Thoracic aorta (tissue), 2 donors: ENCODE measurements around the gene HSPA12B. TPM values are rescaled to one million over a fixed set of nuclear protein-coding genes. Genes with fewer than 3 reads are reported as not detected.

Source experiments
- ATAC-seq: fragments of 150-250 bp; one replicate; pipeline ENCODE4 v1.8.0; 2017; ENCODE audit warnings: low read depth; ENCODE audit not compliant: insufficient number of reproducible peaks, low FRiP score
- DNase-seq: peaks from one replicate; pipeline ENCODE4 v3.0.0-alpha.2; 2020; ENCODE audit warnings: low spot score
- H3K27ac ChIP-seq, 2 donors: fragments of 200-600 bp; sonication (generic); 1 replicate in 1 of 2; 2 replicates in 1 of 2; pipeline ENCODE4 v1.5.1; 2016; ENCODE audit warnings: mild to moderate bottlenecking in 2 of 2, moderate library complexity in 2 of 2
- H3K27me3 ChIP-seq: fragments of 200-600 bp; sonication (generic); replicated peaks from 2 replicates; pipeline ENCODE4 v1.6.0; 2016; ENCODE audit warnings: mild to moderate bottlenecking; ENCODE audit not compliant: insufficient read depth
- H3K36me3 ChIP-seq: fragments of 200-600 bp; sonication (generic); one replicate; pipeline ENCODE4 v1.5.1; 2016
- H3K4me1 ChIP-seq, 2 donors: fragments of 200-600 bp; sonication (generic); 1 replicate in 1 of 2; 2 replicates in 1 of 2; pipeline versions ENCODE4 v1.5.1 to v1.6.0; 2016; ENCODE audit warnings: low read depth in 2 of 2, mild to moderate bottlenecking in 1 of 2; ENCODE audit not compliant: control insufficient read depth in 1 of 2
- H3K4me3 ChIP-seq: fragments of 200-600 bp; sonication (generic); 2 replicates; pipeline ENCODE4 v1.5.1; 2016; ENCODE audit warnings: mild to moderate bottlenecking
- H3K9me3 ChIP-seq: fragments of 200-600 bp; sonication (generic); 2 replicates; pipeline ENCODE4 v1.5.1; 2016
- CTCF ChIP-seq: fragments of 200-600 bp; sonication (generic); IDR thresholded peaks from one replicate; pipeline ENCODE4 v1.5.1; 2019; ENCODE audit warnings: antibody characterized with exemption
- total RNA-seq, 2 donors: library from RNA; depleted of rRNA; stranded (reverse); fragments of >200 nt; gene quantifications; one replicate each; pipeline versions ENCODE4 v1.1.0 to v1.2.3, GENCODE V29; 2016

HSPA12B gene
- total RNA-seq, 2 donors from 2014 or later = 4.6 to 6.5 TPM

DNA sequence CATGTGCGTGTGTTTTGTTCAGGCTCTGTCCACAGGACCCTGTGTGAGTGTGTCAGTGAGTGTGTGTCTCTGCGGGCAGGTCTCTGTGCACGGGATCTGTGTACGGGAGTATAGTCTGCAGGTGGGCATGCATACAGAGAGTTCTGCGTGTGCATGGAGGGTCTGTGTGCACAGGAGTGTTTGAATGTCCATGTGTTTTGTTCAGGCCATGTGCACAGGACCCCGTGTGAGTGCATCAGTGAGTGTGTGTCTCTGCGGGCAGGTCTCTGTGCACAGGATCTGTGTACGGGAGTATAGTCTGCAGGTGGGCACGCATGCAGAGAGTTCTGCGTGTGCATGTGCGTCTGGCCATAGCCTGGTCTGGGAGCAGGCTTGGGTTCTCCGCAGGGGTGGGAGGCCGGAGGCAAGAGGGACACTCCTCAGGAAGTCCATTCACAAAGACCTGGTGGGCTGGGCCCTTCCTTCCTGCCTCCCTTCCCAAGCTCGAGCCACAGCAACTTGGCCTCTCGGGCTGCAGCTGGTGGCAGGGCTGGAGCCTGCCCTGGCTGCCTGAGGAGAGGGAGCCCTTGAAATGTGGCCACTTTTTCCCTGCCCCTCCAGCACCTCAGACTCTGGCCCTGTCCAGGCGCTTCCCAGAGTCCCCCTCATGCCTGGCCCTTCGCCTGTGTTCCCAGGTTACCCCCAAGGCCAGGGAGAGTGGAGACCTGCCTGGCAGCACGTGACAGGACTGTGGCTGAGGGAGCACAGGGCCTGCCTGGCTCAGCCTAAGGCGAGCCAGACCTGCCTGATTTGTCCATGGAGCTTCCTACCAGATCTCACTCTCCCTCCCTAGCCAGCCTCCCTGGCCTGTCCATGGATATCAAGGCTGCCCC lies 6.8 kb downstream of the HSPA12B start:
- no peaks in the 10 kb centered on the region for H3K36me3 ChIP-seq
- ATAC-seq (no peak), DNase-seq (no peak)
- no peak overlapping the region for H3K27ac ChIP-seq
- TF ChIP-seq CTCF = no peak
- H3K27me3 ChIP-seq = no peaks in the 10 kb centered on the region
- no peak overlapping the region for H3K4me3 ChIP-seq
- no peaks in the 10 kb centered on the region for H3K9me3 ChIP-seq
- no peaks in the 10 kb centered on the region for H3K4me1 ChIP-seq

DNA sequence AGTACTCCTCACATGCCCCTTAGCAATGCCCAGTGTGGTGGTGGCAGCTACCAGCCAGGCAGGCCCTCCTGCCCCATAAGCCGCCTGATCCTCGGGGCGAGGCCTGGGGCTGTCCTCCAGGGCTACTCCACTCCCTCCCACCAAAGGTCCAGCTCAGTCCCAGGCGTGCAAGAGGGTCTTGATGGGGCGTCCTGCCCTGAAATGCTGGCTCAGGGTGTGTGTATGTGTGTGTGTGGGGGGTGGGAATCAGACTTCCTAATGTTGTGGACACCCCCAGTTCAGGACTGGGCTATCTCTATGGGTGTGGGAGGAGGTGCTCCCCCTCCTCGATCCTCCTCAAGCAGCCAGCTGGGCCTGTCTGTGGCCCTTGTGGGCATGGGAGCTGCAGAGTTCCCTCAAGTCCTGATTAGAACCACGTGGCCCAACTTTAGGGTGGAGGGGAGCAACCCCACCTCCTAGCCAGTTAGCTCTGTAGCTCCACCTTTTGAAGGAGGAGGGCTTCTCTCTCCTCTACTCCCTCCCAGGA lies 7.5 kb downstream of the HSPA12B start:
- Histone ChIP-seq H3K27me3 (no peaks in the 10 kb centered on the region), H3K9me3 (no peaks in the 10 kb centered on the region), H3K4me3 (no peak overlapping the region), H3K27ac (no peak overlapping the region), H3K36me3 (no peaks in the 10 kb centered on the region), H3K4me1 (no peaks in the 10 kb centered on the region)
- DNase-seq (no peak), ATAC-seq (no peak)
- no peak for TF ChIP-seq CTCF

DNA sequence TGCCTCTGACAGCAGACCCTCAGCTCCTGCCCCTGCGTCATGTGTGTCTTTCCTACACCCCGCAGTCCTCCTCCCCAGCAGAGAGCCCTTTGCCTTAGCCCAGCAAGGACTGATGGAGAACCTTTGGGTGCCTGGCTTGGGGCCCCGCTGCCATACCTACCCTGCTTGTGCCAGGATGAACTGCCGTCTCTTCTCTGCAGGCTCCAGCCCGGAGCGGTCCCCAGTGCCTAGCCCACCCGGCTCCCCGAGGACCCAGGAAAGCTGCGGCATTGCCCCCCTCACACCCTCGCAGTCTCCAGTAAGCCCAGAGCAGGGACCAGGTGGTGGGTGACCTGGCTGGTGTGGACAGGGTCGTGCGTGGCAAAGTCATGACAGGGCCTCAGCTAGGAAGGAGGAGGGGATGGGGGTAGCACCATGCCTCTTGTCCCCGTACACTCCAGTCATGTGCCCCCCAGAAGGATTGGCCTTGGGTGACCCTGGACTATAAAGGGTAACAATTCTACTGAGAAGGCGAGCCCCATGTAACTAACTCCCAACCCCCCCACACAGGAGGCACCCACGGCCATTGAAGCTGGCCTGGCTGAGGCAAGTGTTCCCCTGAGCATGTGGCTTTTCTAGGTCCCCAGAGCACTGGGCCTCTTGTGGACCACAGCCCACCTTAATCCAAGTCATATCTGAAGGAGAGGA lies 8.3 kb downstream of the HSPA12B start:
- ATAC-seq (no peak), DNase-seq (no peak)
- no peak for TF ChIP-seq CTCF
- no peaks in the 10 kb centered on the region for H3K4me1 ChIP-seq
- H3K36me3 ChIP-seq = no peaks in the 10 kb centered on the region
- no peaks in the 10 kb centered on the region for H3K27me3 ChIP-seq
- H3K4me3 ChIP-seq = no peak overlapping the region
- no peak overlapping the region for H3K27ac ChIP-seq
- H3K9me3 ChIP-seq = no peaks in the 10 kb centered on the region

GRCh38 chr20:3741836-3742458 lies 9.5 kb downstream of the HSPA12B start:
- no peak for DNase-seq

More at GRCh38 chr20:3741836-3742458, 9.5 kb downstream of the HSPA12B start:
- TF ChIP-seq CTCF = no peak
- no peaks in the 10 kb centered on the region for H3K9me3 ChIP-seq
- H3K4me1 ChIP-seq = no peaks in the 10 kb centered on the region
- ATAC-seq = no peak
- no peak overlapping the region for H3K4me3 ChIP-seq
- H3K27me3 ChIP-seq = no peaks in the 10 kb centered on the region
- H3K36me3 ChIP-seq = no peaks in the 10 kb centered on the region
- H3K27ac ChIP-seq = no peak overlapping the region
